OCI-LY3 (cell line): ENCODE results near the gene KLHL15.

Experiments
- H2AFZ ChIP-seq: fragments of 200-600, 300-600 bp; shearing (Covaris generic); 2 replicates; pipeline ENCODE4 v1.6.0; 2014; ENCODE audit warnings: antibody characterized with exemption, low read depth, low read length
- H3K27ac ChIP-seq: fragments of 200-600, 300-600 bp; sonication (generic); 2 replicates; pipeline ENCODE4 v1.5.1; 2014; ENCODE audit warnings: mild to moderate bottlenecking, low read length, moderate library complexity, mixed read lengths
- H3K27me3 ChIP-seq: fragments of 200-600, 300-600 bp; sonication (generic); 2 replicates; pipeline ENCODE4 v1.6.1; 2014; ENCODE audit warnings: low read depth, low read length, mixed read lengths
- H3K36me3 ChIP-seq: fragments of 200-600, 300-600 bp; sonication (generic); replicated peaks from 2 replicates; pipeline ENCODE3; 2014; ENCODE audit warnings: low read depth, low read length, mixed read lengths
- H3K4me1 ChIP-seq: fragments of 300-600, 200-600 bp; sonication (generic); 2 replicates; pipeline ENCODE4 v1.6.1; 2014; ENCODE audit warnings: low read length, mixed read lengths
- H3K4me2 ChIP-seq: fragments of 200-600, 300-600 bp; sonication (generic); 2 replicates; pipeline ENCODE4 v1.6.1; 2014; ENCODE audit warnings: low read length, mixed read lengths
- H3K4me3 ChIP-seq: fragments of 300-600, 200-600 bp; sonication (generic); 2 replicates; pipeline ENCODE4 v1.5.1; 2014; ENCODE audit warnings: antibody characterized with exemption, mild to moderate bottlenecking, low read length, moderate library complexity
- H3K79me2 ChIP-seq: fragments of 300-600, 200-600 bp; shearing (Covaris generic); 2 replicates; pipeline ENCODE4 v1.6.1; 2014; ENCODE audit warnings: mild to moderate bottlenecking, low read length, mixed read lengths
- H3K9ac ChIP-seq: fragments of 300-600, 200-600 bp; shearing (Covaris generic); 2 replicates; pipeline ENCODE4 v1.6.0; 2014; ENCODE audit warnings: mild to moderate bottlenecking, low read length, moderate library complexity
- H3K9me3 ChIP-seq: fragments of 200-600, 300-600 bp; shearing (Covaris generic); 2 replicates; pipeline ENCODE4 v1.6.1; 2014; ENCODE audit warnings: low read length, mixed read lengths; ENCODE audit not compliant: insufficient read depth
- H4K20me1 ChIP-seq: fragments of 200-600, 300-600 bp; sonication (generic); 2 replicates; pipeline ENCODE4 v1.6.1; 2016; ENCODE audit warnings: low read length, mixed read lengths; ENCODE audit not compliant: insufficient read depth
- EZH2phosphoT487 ChIP-seq: fragments of 200-600 bp; shearing (Covaris generic); IDR thresholded peaks from 2 replicates; pipeline ENCODE4 v1.6.1; 2018; ENCODE audit warnings: antibody characterized with exemption, mixed run types, low read depth
- TF ChIP-seq, protein P1 (sequence below): fragments of 200-600, 300-600 bp; sonication (generic); IDR thresholded peaks from 2 replicates; pipeline ENCODE4 v1.5.1; 2014; ENCODE audit warnings: antibody characterized with exemption, low read length, low read depth

The KLHL15 gene

DNA sequence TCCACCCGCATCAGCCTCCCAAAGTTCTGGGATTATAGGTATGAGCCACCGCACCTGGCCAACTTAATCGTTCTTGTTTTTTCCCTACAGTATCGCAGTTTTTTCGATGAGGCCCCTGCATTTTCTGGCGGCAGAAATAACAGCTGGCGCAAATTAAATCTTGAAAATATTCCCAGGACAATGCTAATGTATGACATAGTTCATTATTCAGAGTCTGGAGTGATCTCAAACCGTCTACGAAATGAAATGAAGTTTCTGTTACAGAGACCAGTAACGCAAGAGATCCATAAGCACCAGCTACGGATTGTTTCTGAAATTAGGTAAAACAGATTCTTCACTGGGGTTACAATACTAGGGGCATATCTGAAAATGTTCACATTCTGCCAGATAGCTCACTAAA lies 91.9 kb downstream of the KLHL15 start:
- H3K9ac ChIP-seq, result no peak overlapping the region
- H3K4me2 ChIP-seq, result no peak overlapping the region
- no peak overlapping the region for H3K27ac ChIP-seq
- H4K20me1 ChIP-seq, result no peaks in the 10 kb centered on the region
- H3K9me3 ChIP-seq, result no peaks in the 10 kb centered on the region
- TF ChIP-seq EZH2phosphoT487, result no peak
- TF ChIP-seq, protein P1, sequence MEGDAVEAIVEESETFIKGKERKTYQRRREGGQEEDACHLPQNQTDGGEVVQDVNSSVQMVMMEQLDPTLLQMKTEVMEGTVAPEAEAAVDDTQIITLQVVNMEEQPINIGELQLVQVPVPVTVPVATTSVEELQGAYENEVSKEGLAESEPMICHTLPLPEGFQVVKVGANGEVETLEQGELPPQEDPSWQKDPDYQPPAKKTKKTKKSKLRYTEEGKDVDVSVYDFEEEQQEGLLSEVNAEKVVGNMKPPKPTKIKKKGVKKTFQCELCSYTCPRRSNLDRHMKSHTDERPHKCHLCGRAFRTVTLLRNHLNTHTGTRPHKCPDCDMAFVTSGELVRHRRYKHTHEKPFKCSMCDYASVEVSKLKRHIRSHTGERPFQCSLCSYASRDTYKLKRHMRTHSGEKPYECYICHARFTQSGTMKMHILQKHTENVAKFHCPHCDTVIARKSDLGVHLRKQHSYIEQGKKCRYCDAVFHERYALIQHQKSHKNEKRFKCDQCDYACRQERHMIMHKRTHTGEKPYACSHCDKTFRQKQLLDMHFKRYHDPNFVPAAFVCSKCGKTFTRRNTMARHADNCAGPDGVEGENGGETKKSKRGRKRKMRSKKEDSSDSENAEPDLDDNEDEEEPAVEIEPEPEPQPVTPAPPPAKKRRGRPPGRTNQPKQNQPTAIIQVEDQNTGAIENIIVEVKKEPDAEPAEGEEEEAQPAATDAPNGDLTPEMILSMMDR, result no peak
- 0 out of 2 replicates have a peak, but pooled peaks cover 1% of the 10 kb centered on the region for H3K27me3 ChIP-seq
- no peak overlapping the region for H2AFZ ChIP-seq
- H3K79me2 ChIP-seq, result no peaks in the 10 kb centered on the region
- no peaks in the 10 kb centered on the region for H3K36me3 ChIP-seq
- peaks cover 8% of the 10 kb centered on the region for H3K4me1 ChIP-seq
- H3K4me3 ChIP-seq, result no peak overlapping the region
